ENCODE data around the gene MZT2B.
"Not testable (repeated sequence)": the region's sequence is repeated elsewhere in the genome, so short reads cannot be mapped to it uniquely, and the experiment has no call there.

GRCh38 chr2:130166611-130167010, 15.5 kb upstream of the MZT2B start:
- not testable (repeated sequence) for TF ChIP-seq CTCF, POLR2A (IDR thresholded peaks at IDR 0.05)

Data from adrenal gland (tissue), 5 donors.